ENCODE measurements around the gene CHST15.
A peak's percentile ranks its signal among the peaks of the same experiment; 100 is the strongest.

Gene CHST15

GRCh38 chr10:123995082-123995460, 98.3 kb downstream of the CHST15 start:
- POLR2A ChIA-PET = interaction anchor here (0.7 to 1.1 kb wide), 4 partner anchors 158 to 396 kb away, joined by 3 to 9 read pairs (median 4); no protein-coding TSS in a partner anchor
- DNase-seq (ENCODE audit: low read depth, low spot score) = no peak
- CTCF ChIA-PET = interaction anchor here (0.7 to 15.0 kb wide), 48 partner anchors 8 to 747 kb away, joined by 3 to 573 read pairs (median 4); no protein-coding TSS in a partner anchor
- H3K4me3 ChIP-seq (ENCODE audit: low read depth, low read length) = peak overlapping the region; percentile 21
- no peak for TF ChIP-seq CTCF (IDR thresholded peaks at IDR 0.05; ENCODE audit: insufficient read depth, low read length, missing control alignments)

GRCh38 chr10:123994417-123995081, 98.8 kb downstream of the CHST15 start:
- CTCF ChIA-PET = interaction anchor here (0.7 to 15.0 kb wide), 51 partner anchors 9 to 748 kb away, joined by 3 to 573 read pairs (median 4); no protein-coding TSS in a partner anchor
- H3K4me3 ChIP-seq (ENCODE audit: low read depth, low read length) = peak overlapping the region; percentile 44
- POLR2A ChIA-PET = interaction anchor here (0.7 to 1.0 kb wide), 4 partner anchors 163 to 423 kb away, joined by 3 to 9 read pairs (median 4); no protein-coding TSS in a partner anchor
- peak; percentile 59 for DNase-seq (ENCODE audit: low read depth, low spot score)
- TF ChIP-seq CTCF (IDR thresholded peaks at IDR 0.05; ENCODE audit: insufficient read depth, low read length, missing control alignments) = peak; percentile 99

GRCh38 chr10:123993534-123994416, 99.6 kb downstream of the CHST15 start:
- TF ChIP-seq CTCF (IDR thresholded peaks at IDR 0.05; ENCODE audit: insufficient read depth, low read length, missing control alignments) = no peak
- no peak overlapping the region for H3K4me3 ChIP-seq (ENCODE audit: low read depth, low read length)
- no peak for DNase-seq (ENCODE audit: low read depth, low spot score)
- ChIA-PET CTCF (interaction anchor here (0.8 to 15.0 kb wide), 37 partner anchors 8 to 748 kb away, joined by 3 to 573 read pairs (median 5); no protein-coding TSS in a partner anchor), POLR2A (interaction anchor here (0.7 to 1.0 kb wide), 2 partner anchors 395 to 424 kb away, joined by 3 to 9 read pairs; no protein-coding TSS in a partner anchor)

GRCh38 chr10:123991611-123992570, 101.5 kb downstream of the CHST15 start:
- ChIA-PET CTCF (interaction anchor here (0.6 to 15.0 kb wide), 5 partner anchors 11 to 410 kb away, joined by 3 to 573 read pairs (median 5); no protein-coding TSS in a partner anchor), POLR2A (no interaction called here)
- no peak for TF ChIP-seq CTCF (IDR thresholded peaks at IDR 0.05; ENCODE audit: insufficient read depth, low read length, missing control alignments)
- DNase-seq (ENCODE audit: low read depth, low spot score) = no peak
- peak overlapping the region; percentile 18 for H3K4me3 ChIP-seq (ENCODE audit: low read depth, low read length)

- no peak for TF ChIP-seq CTCF (IDR thresholded peaks at IDR 0.05; ENCODE audit: insufficient read depth, low read length, missing control alignments)
- DNase-seq (ENCODE audit: low read depth, low spot score) = no peak
- H3K4me3 ChIP-seq (ENCODE audit: low read depth, low read length) = no peak overlapping the region
- ChIA-PET CTCF (interaction anchor here (0.6 to 15.0 kb wide), 4 partner anchors 23 to 409 kb away, joined by 3 to 573 read pairs (median 4); no protein-coding TSS in a partner anchor), POLR2A (no interaction called here)
Observed at GRCh38 chr10:123990889-123991288, 102.5 kb downstream of the CHST15 start.

Measured in AG04449 (cell line).